HG02885 (cell line): ENCODE measurements around the gene MVK.
"Not testable (repeated sequence)": the region's sequence is repeated elsewhere in the genome, so short reads cannot be mapped to it uniquely, and the experiment has no call there.

Experiments
- ATAC-seq: cut with Tn5 transposase; IDR thresholded peaks from one replicate; pipeline ENCODE4 v1.9.1; 2021; ENCODE audit warnings: mild to moderate bottlenecking; ENCODE audit not compliant: unreplicated experiment, poor library complexity

MVK gene

DNA sequence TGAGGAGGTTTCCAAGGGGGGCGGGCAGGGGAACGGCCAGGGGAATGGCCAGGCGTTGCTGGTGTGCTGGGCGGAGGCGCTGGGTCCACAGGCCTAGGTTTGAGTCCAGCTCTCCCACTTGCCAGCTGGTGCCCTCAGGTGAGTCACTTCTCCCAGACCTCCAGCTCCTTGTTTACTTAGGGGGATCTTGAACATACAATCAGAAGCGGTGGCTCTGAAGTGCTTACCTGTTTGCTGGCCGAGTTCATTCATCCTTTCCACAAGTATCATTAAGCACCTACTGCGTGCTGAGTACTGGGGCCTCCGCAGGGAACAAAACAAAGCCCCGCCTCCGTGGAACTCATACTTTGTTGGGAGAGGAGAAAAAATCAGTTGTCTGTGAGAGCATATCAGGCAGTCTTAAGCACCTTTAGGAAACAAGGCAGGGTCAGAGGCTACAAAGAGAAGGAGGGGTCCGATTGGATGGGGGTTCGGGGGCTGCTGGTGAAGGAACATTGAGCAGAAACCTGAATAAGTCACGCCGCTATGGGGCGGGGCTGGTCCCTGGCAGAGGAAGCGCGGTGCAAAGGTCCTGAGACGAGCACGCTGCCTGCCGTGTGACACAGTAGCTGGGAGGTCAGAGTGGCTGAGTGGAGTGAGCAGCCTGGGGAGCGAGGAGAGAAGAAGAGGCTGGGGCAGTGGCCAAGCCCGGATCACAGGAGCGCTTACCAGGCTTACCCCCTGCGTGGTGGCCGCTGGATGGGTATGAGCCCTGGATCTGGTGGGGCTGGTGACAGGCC lies 15.1 kb downstream of the MVK start:
- no peak for ATAC-seq

DNA sequence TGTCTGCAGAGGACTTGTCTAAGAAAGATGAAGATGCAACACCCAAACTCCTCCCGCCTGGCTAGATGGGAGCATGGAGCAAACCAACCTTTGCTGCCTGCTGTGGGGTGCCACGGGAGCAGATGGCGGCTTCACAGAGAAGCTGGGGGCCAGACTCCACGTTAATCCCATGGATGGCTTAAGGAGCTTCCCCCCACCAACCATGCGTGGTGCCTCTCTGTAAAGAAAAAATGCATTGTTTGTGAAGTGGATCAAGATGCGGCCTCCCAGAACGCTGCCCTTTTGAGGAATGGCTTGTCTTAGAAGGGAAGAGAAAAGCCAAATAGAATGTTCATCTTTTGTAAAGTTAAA lies 15.6 kb downstream of the MVK start:
- no peak for ATAC-seq

DNA sequence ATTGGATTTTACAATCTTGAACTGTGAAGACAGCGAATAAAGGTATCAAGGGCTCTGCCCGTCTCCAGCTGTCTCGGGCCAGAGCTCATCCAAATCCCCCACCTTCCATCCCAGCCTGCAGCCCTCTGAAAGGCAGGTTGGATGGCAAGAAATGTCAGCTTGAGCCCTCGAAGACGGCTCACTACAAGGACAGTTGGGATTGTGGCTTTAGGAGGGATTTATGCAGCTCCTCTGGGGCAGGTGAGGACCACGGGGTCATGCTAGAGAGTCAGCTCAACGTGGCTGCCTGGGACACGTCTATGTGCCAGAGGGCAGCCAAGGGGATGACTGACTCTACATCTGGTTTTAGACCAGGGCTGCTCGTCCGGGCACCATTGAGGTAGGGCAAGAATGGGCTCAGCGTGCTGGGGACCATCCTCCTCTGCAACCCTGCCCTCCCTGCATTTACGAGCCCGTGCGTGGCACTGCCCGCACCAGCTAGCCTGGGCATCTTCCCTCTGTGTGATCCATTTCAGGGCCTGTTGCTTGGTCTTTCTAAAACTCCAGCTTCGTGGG lies 16.2 kb downstream of the MVK start:
- no peak for ATAC-seq

DNA sequence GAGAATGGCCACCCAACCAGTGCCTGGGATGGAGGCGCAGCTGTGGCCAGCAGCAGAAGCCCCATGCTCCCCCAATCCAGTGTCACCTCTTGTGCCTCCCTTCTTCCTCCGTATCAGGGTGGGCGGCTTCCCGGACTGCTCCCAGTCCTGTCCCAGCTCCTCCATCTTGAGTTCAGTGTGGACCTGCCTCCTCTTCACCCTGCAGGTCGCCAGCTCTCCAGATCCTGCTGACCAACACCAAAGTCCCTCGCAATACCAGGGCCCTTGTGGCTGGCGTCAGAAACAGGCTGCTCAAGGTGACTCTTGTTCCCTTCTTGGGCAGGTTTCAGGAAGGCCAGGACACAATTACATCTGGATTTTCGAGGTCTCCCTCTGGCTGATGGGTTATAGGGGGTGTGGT lies 17.0 kb downstream of the MVK start:
- ATAC-seq = no peak

DNA sequence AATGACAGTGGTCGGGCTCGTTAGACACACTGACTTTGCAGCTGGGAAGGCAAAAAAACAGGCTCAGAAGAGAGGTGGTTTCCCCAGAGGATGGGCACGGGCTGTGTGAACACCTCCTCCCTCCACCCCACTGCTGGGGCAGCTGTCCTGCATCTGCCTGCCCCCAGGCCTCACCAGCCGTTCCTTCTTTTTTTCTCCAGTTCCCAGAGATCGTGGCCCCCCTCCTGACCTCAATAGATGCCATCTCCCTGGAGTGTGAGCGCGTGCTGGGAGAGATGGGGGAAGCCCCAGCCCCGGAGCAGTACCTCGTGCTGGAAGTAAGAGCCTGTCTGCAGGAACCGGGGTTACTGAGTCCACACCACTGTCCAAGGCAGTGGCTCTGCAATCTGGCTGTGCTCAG lies 17.4 kb downstream of the MVK start:
- no peak for ATAC-seq

DNA sequence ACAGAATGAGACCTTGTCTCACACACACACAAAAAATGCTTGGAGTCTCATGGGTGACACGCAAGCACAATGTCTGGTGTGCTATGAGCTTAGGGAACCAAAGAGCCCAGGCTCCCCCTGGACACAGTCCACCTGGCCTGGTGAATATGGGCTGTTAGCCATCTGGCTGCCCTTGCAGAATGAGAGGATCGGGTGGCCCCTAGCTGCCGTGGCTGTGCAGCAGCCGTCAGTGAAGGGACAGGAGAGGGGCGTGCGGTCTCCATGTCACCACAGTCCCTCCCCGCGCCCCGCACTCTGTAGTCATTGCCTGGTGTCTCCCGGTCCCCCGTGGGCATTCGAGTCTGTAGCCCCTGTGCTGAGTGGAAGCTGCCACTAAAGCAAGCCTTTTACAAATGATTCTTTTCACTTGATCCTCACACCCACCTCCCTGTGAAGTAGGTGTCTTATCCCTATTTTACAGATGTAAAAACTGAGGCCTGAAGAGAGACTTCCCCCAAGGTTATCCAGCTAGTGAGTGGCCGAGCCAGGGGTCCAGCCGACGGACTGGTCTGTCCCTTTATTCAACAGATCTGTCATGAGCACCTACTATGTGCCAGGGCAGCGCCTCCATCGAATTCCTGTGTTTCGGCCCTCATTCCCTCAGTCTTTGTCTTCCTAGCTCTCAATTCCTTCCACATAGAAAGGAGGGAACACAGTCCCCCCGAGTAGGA lies 18.8 kb downstream of the MVK start:
- ATAC-seq = no peak

DNA sequence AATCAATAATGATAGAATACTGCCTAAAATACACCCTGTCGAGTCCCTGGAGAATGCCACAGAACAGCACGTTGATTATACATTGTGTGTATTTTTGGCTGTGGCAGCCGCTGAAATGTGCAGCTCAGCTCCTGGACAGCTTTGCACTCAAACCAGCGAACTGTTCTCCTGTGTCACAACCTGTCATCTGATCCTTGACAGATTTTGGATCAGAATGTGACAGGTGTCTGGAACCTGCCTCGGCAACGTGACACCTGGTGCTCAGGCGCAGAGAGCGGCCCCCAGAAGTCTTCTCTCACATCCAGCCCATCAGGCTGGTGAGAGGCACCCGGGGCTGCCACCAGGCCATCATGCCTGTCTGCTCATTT lies 19.3 kb downstream of the MVK start:
- ATAC-seq = no peak

DNA sequence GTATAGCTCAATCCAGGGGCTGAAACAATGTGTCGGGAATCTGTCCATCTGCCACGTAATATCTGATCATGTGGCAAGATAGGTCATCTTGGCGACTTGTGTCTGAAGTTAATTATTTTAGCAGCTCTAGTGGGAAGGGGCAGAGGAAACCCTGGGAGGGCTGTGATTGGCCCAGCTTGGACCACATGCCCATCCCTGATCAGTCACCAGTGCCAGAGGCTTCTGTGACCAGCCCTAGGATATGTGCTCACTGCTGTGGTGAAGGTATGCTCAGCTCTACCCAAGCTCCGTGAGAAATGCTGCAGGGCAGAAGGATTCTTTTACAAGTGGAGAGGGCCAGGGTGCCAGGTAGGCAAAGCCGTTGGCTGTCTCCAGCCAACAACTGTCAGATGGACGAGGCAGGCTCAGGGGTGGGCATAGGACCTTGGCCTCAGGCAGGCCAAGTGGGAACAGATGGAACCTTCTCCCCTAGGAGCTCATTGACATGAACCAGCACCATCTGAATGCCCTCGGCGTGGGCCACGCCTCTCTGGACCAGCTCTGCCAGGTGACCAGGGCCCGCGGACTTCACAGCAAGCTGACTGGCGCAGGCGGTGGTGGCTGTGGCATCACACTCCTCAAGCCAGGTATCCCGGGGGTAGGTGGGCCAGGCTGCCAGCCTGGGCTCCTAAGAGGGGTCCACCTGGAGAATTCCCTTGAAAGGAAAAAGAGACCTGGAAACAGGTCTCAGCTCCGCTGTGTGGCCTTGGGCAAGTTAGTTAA lies 21.1 kb downstream of the MVK start:
- ATAC-seq = no peak

DNA sequence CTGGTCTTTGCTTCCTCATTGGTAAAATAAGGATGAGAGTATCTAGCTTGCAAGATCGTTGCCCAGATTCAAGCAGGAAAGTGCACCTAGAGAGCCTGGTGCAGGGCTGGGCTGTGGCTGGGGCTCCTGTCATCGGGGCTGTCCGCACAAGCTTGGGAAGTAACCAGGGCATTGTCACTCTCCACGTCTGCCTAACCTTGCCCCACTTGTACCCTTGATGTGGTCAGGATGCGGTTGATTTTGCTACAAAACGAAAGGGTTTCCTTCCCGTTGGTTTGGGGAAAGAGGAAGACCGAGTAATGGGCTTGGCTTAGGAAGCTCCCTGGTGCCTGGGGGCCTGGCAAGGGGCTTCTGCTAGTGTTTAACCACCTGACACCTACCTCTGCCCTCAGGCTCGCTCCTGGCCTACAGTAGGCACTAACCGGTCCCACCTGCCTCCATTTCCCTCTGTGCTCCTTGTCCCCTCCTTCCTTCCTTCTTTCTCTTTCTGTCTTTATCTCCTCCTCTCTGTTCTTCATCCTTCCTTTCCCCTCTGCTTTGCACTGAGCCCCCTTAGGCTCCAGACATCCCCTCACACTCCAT lies 21.8 kb downstream of the MVK start:
- no peak for ATAC-seq

DNA sequence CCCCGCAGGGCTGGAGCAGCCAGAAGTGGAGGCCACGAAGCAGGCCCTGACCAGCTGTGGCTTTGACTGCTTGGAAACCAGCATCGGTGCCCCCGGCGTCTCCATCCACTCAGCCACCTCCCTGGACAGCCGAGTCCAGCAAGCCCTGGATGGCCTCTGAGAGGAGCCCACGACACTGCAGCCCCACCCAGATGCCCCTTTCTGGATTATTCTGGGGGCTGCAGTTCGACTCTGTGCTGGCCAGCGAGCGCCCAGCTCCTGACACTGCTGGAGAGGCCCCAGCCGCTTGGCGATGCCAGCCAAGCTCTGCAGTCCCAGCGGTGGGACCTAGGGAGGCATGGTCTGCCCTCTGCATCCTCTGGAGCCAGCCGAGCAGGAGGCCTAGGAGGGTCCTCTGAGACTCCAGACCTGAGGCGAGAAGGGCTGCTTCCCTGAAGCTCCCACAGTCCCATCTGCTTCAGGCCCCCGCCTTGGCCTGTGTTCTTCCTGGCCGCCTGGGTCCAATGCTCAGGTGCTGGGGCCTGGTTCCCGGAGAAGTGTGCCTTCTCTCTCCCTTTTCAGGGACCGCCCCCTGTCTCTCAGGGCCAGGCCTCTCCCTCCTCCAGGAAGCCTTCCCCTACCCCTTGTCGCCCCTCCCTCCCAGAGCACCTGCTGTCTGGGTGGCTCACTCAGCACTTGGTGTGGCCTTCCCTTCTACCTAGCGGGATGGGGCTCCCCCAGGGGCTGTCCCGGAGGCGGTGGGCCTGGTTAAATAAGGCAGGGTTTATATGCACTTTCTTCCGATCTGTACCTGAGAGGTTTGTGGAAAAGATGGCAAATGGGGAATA lies 23.0 kb downstream of the MVK start:
- no peak for ATAC-seq

DNA sequence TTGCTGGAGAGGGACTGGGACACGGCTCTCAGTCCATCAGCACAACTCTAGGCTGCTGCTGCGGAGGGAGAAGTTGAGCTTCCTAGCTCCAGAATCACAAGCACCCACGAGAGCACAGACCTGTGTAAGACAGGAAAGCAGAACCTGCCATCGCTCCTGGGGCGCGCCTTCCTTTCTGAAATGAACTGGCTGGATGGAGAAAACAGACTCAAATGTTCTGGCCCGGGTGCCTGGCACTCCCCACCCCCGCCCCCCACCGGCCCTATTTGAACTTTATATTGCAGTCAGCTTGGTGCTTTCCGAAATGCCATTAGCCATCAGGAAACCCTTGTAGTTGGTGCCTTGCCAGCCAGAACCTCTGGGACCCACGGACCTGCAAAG lies 23.8 kb downstream of the MVK start:
- no peak for ATAC-seq

DNA sequence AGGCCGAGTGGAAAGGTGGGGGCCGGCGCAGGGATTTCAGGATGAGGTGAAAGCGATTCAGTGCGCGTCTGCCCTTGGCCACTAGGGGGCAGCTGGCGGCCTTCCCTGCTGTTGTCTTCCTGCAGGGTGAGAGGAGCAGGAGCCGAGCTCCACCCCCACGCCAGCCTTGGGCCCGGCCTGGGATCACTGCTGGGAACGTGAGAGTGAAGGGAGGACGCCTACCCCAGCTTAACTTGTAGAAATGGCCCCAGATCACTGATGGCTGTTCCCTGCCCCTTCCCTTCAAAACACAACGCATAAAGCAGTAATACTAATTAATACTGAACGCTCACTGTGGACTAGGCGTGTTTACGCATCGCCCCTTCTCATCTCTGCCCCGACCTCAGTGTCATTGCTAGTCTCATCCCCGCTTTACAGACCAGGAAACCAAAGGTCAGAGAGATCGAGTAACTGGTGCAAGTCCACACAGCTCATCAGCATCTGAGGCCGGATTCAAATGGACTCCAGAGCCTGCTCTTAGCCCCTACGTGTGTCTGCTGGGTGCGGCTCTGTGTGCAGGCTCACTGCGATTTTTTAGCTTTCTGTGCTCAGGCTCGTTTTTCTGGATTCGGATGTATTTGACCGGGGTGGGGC lies 24.3 kb downstream of the MVK start:
- ATAC-seq = no peak

DNA sequence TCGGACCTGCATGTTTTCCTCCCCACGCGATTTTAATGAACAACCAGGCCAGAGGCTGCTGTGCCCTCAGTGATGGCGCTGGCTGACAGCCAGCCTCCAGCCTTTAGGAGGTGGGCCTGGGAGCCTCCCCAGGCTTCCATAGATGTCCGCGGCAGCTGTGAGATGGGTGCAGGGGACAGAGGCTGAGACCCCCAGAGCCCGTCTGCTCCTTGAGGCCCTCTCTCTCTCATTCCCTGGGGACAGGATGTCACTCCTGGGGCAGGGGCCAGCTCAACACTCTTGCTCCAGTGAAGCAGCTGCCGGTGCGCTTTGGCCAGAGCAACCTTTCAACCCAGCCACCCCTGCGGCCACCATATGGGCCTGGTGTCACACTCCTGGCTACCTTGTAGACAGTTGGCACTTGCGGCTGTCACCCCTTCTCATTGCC lies 24.8 kb downstream of the MVK start:
- no peak for ATAC-seq

DNA sequence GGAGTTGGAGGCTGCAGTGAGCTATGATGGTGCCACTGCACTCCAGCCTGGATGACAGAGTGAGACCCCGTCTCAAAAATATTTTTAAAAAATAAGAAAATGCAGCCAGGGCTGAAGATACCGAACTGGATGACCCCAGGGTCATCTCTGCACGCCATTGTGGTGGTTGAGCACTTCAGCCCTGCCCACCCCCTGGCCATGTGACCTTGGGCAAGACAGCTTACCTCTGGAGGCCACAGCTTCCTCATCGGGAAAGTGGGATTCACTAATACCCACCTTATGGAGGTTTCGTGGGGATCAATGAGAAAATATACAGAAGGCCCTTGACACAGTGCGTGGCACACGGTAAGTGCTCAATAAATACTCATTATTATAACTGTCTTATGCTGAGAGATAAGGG lies 25.5 kb downstream of the MVK start:
- ATAC-seq = no peak

DNA sequence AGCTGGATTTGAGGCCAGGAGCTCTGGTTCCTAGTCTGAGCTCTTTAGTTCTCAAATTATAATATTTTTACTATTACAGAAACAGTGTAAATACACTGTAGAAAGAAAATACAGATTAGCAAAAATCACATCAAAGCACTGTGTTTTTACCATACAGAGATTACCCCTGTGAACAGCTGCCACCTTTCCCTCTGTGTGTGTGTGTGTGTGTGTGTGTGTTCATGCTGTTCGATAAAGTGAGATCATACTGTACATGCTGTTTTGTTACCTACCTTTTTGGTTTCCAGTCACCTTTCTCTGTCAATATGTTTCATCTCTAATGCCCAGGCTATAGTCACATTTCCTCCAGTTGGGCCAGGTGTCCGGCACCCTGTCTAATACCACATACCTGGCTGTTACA lies 26.9 kb downstream of the MVK start:
- no peak for ATAC-seq

DNA sequence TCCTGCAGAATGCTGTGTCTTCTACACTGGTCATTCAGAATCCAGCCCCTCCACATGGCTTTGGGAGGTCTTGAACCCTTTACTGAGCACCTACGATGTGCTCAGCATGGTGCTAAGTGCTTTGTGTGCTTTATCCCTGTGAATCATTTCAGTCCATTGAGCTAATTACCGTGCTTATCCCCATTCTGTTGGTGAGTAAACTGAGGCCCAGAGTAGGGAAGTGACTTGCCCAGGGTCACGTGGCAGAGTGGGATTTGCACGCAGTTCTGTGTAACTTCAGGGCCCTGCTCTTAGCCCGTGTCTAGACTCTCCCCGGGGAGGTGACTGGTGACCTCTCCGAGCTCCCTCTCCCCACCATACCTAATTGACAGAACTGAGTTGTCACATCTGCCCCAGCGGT lies 27.4 kb downstream of the MVK start:
- ATAC-seq = no peak

DNA sequence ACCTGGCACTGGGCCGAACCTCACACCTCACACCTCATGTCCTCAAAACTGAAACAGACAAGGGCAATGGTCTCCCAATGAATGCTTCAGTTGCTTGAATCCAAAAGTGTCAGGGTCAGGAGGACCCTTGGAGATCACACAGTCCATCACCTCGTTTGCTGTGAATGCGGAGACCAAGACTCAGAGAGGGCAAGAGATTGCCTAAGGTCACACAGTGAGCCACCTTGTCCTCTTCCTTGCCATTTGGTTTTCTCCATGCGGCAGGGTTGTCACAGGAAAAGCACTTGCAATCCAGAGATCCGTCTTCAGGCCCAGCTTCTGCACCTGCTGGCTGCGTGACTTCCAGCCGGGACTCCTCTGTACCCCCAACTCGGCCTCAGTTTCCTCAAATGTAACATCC lies 28.0 kb downstream of the MVK start:
- ATAC-seq = no peak

DNA sequence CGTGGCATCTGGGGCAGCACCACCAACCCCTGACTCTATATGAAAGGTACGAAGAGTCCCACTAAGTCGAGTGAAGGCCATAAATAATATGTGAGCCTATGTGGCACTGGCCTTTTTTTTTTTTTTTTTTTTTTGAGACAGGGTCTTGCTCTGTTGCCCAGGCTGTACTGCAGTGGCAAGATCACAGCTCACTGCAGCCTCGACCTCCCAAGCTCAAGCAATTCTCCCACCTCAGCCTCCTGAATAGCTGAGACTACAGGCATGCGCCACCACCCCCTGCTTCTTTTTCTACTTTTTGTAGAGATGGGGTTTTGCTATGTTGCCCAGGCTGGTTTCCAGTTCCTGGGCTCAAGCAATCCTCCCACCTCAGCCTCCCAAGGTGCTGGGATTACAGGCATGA lies 28.5 kb downstream of the MVK start:
- not testable (repeated sequence) for ATAC-seq

DNA sequence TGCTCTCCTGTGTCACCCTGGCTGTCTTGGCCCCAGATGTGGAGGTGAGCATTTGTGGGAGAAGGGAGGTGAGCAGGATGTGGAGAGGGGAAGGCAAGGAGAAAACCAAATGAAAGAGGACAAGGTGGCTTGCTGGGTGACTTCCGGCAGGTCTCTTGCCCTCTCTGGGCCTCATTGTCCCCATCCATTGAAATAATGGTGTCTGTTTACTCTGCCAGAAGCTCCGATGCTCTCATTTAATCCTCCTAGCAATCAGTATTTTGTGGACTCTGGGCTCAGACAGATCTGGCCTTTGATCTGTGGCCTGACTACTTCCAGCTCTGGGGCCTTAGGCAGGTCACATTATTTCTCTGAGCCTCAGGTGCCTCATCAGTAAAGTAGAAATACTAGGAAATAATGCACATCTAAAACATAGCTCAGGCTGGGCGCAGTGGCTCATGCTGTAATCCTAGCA lies 30.6 kb downstream of the MVK start:
- no peak for ATAC-seq
